ENCODE results near the gene B9D2. TPM values are rescaled to one million over a fixed set of nuclear protein-coding genes. Genes with fewer than 3 reads are reported as not detected.

B9D2 gene, protein sequence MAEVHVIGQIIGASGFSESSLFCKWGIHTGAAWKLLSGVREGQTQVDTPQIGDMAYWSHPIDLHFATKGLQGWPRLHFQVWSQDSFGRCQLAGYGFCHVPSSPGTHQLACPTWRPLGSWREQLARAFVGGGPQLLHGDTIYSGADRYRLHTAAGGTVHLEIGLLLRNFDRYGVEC
- total RNA-seq (ENCODE audit: low replicate concordance) = 2.5 and 5.5 TPM in 2 replicates

DNA sequence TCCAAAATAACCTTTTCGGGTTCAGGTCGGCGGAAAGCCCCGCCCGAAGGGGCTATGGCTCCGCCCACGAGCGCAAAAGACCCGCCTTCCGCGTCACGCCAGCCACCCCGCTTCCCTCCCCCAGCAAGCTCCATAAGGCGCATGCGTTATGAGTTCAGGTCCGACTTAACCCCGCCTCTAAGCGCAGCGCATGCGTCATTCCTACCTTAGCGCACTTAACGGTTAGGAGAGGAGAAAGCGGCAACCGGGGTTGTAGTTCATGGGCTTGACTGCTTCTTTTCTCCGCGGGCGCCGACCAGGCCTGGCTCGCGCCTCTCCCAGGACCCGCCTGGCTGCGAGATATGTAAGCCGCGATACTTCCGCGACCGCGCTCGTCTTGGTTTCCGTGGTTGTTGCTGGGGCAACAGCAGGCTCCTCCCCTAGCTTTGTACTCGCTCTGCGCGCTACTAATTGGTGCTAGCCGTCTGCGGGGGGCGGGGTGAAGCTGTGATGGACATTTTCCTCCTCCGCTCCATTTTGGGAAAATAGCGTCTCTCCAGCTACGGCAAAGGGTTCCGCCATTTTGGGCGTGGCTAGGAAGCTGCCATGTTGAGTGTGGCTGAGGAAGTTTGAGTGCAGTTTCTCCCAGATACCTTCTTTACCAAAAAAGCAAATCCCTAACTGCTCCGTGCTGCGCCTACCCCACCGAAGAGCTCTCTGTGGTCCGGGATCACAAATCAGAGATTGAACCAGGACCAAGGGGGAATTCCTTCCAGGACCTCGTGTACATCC, at the start of gene B9D2:
B9D2 (minus strand) TSS at position 397 of the 771 bp plus-strand sequence. CDS start 630 bp downstream, outside the sequence.
- H3K4me3 Mint-ChIP-seq = peak within 1 kb of the TSS; percentile 97
- H3K79me2 ChIP-seq (ENCODE audit: low read depth) = peaks cover 25% of the 10 kb centered on the region
- H3K27ac Mint-ChIP-seq = peak within 1 kb of the TSS; percentile 100
- H3K27me3 ChIP-seq = no peaks in the 10 kb centered on the region
- no peaks in the 10 kb centered on the region for H3K36me3 ChIP-seq
- H3K27me3 Mint-ChIP-seq (ENCODE audit: insufficient read depth, low read depth) = peaks cover 5% of the 10 kb centered on the region
- no peaks in the 10 kb centered on the region for H3F3A ChIP-seq (ENCODE audit: low read depth)
- peak within 1 kb of the TSS; percentile 84 for H3K4me2 ChIP-seq
- H2AFZ ChIP-seq (replicated peaks) = peak within 1 kb of the TSS; percentile 92
- peak within 1 kb of the TSS; percentile 73 for H3K27ac ChIP-seq
- peak within 1 kb of the TSS; percentile 79 for H3K4me3 ChIP-seq
- no peaks in the 10 kb centered on the region for H3K4me1 ChIP-seq
- TF ChIP-seq EZH2phosphoT487 (IDR thresholded peaks at IDR 0.05) (no peak), CTCF (IDR thresholded peaks at IDR 0.05) (no peak), EZH2 (IDR thresholded peaks at IDR 0.05) (no peak)
- no peaks in the 10 kb centered on the region for H3K9me3 Mint-ChIP-seq
- H3K4me1 Mint-ChIP-seq = peaks cover 13% of the 10 kb centered on the region
- peak; percentile 99 for DNase-seq (ENCODE audit: low spot score)
- no peaks in the 10 kb centered on the region for H4K20me1 ChIP-seq (ENCODE audit: low read depth)
- H3K9ac ChIP-seq = peak within 1 kb of the TSS; percentile 72
- H3K9me3 ChIP-seq (ENCODE audit: low read depth) = no peaks in the 10 kb centered on the region
- peaks cover 5% of the 10 kb centered on the region for H3K36me3 Mint-ChIP-seq

DNA sequence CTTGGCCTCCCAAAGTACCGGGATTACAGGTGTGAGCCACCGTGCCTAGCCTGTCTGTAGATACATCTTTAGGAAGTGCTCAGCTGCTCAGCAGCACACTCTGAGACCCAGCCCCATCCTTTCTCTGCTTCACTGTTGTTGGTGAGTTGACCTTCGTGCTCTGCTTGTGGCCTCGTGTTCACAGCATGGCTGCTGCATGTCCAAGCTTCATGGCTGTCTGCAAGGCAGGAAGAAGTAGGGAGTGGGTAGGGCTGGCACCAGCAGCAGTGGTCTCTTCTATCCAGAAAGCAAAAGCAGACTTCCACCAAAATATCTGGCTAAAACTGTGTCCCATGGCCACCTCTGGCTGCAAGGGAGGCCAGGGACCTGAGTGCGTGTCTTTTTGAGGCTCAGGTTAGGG, 49.0 kb upstream of the B9D2 start:
- Mint-ChIP-seq H3K36me3 (peaks cover 6% of the 10 kb centered on the region), H3K4me1 (peaks cover 4% of the 10 kb centered on the region), H3K9me3 (no peaks in the 10 kb centered on the region), H3K4me3 (no peak overlapping the region), H3K27me3 (ENCODE audit: insufficient read depth, low read depth) (no peaks in the 10 kb centered on the region), H3K27ac (no peak overlapping the region)
- Histone ChIP-seq H3K79me2 (ENCODE audit: low read depth) (no peaks in the 10 kb centered on the region), H3K27me3 (no peaks in the 10 kb centered on the region), H3K4me1 (no peaks in the 10 kb centered on the region), H2AFZ (replicated peaks) (no peak overlapping the region), H3K36me3 (no peaks in the 10 kb centered on the region), H3K27ac (no peak overlapping the region), H3K9me3 (ENCODE audit: low read depth) (no peaks in the 10 kb centered on the region), H4K20me1 (ENCODE audit: low read depth) (peaks cover 9% of the 10 kb centered on the region), H3K4me2 (no peak overlapping the region), H3K4me3 (no peak overlapping the region), H3F3A (ENCODE audit: low read depth) (no peaks in the 10 kb centered on the region), H3K9ac (no peak overlapping the region)
- TF ChIP-seq EZH2phosphoT487 (IDR thresholded peaks at IDR 0.05) (no peak), EZH2 (IDR thresholded peaks at IDR 0.05) (no peak), CTCF (IDR thresholded peaks at IDR 0.05) (no peak)
- DNase-seq (ENCODE audit: low spot score) = no peak

DNA sequence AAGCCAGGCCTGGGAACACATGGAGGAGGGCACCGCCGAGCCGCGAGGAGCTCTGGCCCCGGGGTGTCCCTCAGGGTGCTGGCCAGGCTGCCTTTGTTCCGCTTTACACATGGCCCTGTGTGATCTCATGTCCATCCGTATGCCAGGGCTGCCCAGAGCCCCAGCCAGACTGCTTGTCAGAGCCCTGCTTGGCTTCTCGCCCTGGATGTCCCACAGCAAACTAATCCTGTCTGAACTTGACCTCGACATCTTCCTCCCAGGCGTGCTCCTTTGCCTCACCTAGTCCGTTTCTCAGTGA, 48.0 kb upstream of the B9D2 start:
- Histone ChIP-seq H4K20me1 (ENCODE audit: low read depth) (peaks cover 17% of the 10 kb centered on the region), H3K4me2 (no peak overlapping the region), H3K36me3 (no peaks in the 10 kb centered on the region), H3K9me3 (ENCODE audit: low read depth) (no peaks in the 10 kb centered on the region), H3F3A (ENCODE audit: low read depth) (peaks cover 3% of the 10 kb centered on the region), H3K4me3 (no peak overlapping the region), H3K9ac (no peak overlapping the region), H3K79me2 (ENCODE audit: low read depth) (no peaks in the 10 kb centered on the region), H3K27ac (no peak overlapping the region), H2AFZ (replicated peaks) (no peak overlapping the region), H3K4me1 (no peaks in the 10 kb centered on the region), H3K27me3 (no peaks in the 10 kb centered on the region)
- H3K4me3 Mint-ChIP-seq = no peak overlapping the region
- TF ChIP-seq EZH2 (IDR thresholded peaks at IDR 0.05) = no peak
- no peak for TF ChIP-seq EZH2phosphoT487 (IDR thresholded peaks at IDR 0.05)
- no peak for TF ChIP-seq CTCF (IDR thresholded peaks at IDR 0.05)
- H3K27me3 Mint-ChIP-seq (ENCODE audit: insufficient read depth, low read depth) = no peaks in the 10 kb centered on the region
- H3K36me3 Mint-ChIP-seq = peaks cover 6% of the 10 kb centered on the region
- H3K9me3 Mint-ChIP-seq = no peaks in the 10 kb centered on the region
- peaks cover 12% of the 10 kb centered on the region for H3K4me1 Mint-ChIP-seq
- peak overlapping the region; percentile 46 for H3K27ac Mint-ChIP-seq
- DNase-seq (ENCODE audit: low spot score) = no peak

Data from neural progenitor cell (in vitro differentiated cells).